Liver (tissue), 9 donors: ENCODE measurements around the gene RAB28. TPM values are rescaled to one million over a fixed set of nuclear protein-coding genes. Genes with fewer than 3 reads are reported as not detected.

Experiments used
- DNase-seq: peaks from one replicate; pipeline ENCODE4 v3.0.0-alpha.2; 2017; ENCODE audit warnings: low spot score
- H3K27ac ChIP-seq, 2 donors: one replicate each; pipeline ENCODE4 v1.7.0; 2013; ENCODE audit warnings: inconsistent platforms in 2 of 2, low read length in 2 of 2, control low read depth in 1 of 2, low read depth in 1 of 2, mild to moderate bottlenecking in 1 of 2
- H3K27me3 ChIP-seq, 4 donors: one replicate each; pipeline versions ENCODE4 v1.6.1 to v1.7.0; 2013; ENCODE audit warnings: low read length in 3 of 4, inconsistent platforms in 1 of 4, mild to moderate bottlenecking in 1 of 4, moderate library complexity in 1 of 4; ENCODE audit not compliant: control insufficient read depth in 4 of 4, insufficient read depth in 4 of 4
- H3K36me3 ChIP-seq, 4 donors: one replicate each; pipeline versions ENCODE4 v1.6.1 to v1.7.0; 2013; ENCODE audit warnings: low read length in 3 of 4, mild to moderate bottlenecking in 3 of 4, low read depth in 1 of 4, moderate library complexity in 1 of 4; ENCODE audit not compliant: control insufficient read depth in 4 of 4, insufficient read depth in 3 of 4
- H3K4me1 ChIP-seq, 4 donors: one replicate each; pipeline versions ENCODE4 v1.6.1 to v1.7.0; 2013; ENCODE audit warnings: low read length in 3 of 4, mild to moderate bottlenecking in 3 of 4, moderate library complexity in 1 of 4; ENCODE audit not compliant: control insufficient read depth in 4 of 4, insufficient read depth in 4 of 4
- H3K4me3 ChIP-seq, 3 donors: one replicate each; pipeline versions ENCODE4 v1.6.1 to v1.7.0; 2013; ENCODE audit warnings: low read length in 3 of 3, control low read depth in 1 of 3, low read depth in 1 of 3, mild to moderate bottlenecking in 1 of 3
- H3K9ac ChIP-seq, 2 donors: one replicate each; pipeline ENCODE4 v1.7.0; 2013; ENCODE audit warnings: low read length in 2 of 2, mild to moderate bottlenecking in 2 of 2, moderate library complexity in 2 of 2, control low read depth in 1 of 2, low read depth in 1 of 2
- H3K9me3 ChIP-seq, 4 donors: one replicate each; pipeline versions ENCODE4 v1.6.1 to v1.7.0; 2013; ENCODE audit warnings: low read length in 3 of 4; ENCODE audit not compliant: control insufficient read depth in 4 of 4
- CTCF ChIP-seq: fragments of 150-350 bp; IDR thresholded peaks from 2 replicates; pipeline ENCODE4 v1.5.1; 2017; ENCODE audit warnings: improper control_type of control experiment, low read depth, low read length; ENCODE audit not compliant: missing input control
- EGR1 ChIP-seq, 2 donors: IDR thresholded peaks; 2 replicates each; pipeline ENCODE4 v1.6.1; 2016 to 2018; ENCODE audit warnings: antibody characterized with exemption in 2 of 2, low read depth in 2 of 2
- FOXA1 ChIP-seq: IDR thresholded peaks from 2 replicates; pipeline ENCODE4 v1.6.1; 2016; ENCODE audit warnings: antibody characterized with exemption
- FOXA2 ChIP-seq: IDR thresholded peaks from 2 replicates; pipeline ENCODE4 v1.6.1; 2016; ENCODE audit warnings: antibody characterized with exemption
- GABPA ChIP-seq, 2 donors: IDR thresholded peaks in 1 of 2; conservative IDR thresholded peaks in 1 of 2; 2 replicates each; pipeline ENCODE4 v1.6.1; 2016; ENCODE audit warnings: antibody characterized with exemption in 2 of 2, mild to moderate bottlenecking in 1 of 2, moderate library complexity in 1 of 2
- HNF4A ChIP-seq, 2 donors: conservative IDR thresholded peaks; 2 replicates each; pipeline ENCODE4 v1.6.1; 2016; ENCODE audit warnings: antibody characterized with exemption in 2 of 2, mild to moderate bottlenecking in 2 of 2
- HNF4G ChIP-seq: IDR thresholded peaks from 2 replicates; pipeline ENCODE4 v1.6.1; 2016; ENCODE audit warnings: antibody characterized with exemption
- JUND ChIP-seq, 2 donors: IDR thresholded peaks; 2 replicates each; pipeline ENCODE4 v1.6.1; 2016; ENCODE audit warnings: antibody characterized with exemption in 2 of 2
- MAX ChIP-seq: IDR thresholded peaks from 2 replicates; pipeline ENCODE4 v1.6.1; 2016; ENCODE audit warnings: antibody characterized with exemption
- NR2F2 ChIP-seq: IDR thresholded peaks from 2 replicates; pipeline ENCODE4 v1.6.1; 2016; ENCODE audit warnings: antibody characterized with exemption
- RAD21 ChIP-seq, 2 donors: IDR thresholded peaks; 2 replicates each; pipeline ENCODE4 v1.6.1; 2016; ENCODE audit warnings: antibody characterized with exemption in 2 of 2, mild to moderate bottlenecking in 2 of 2
- RXRA ChIP-seq, 2 donors: IDR thresholded peaks; 2 replicates each; pipeline ENCODE4 v1.6.1; 2017 to 2018; ENCODE audit warnings: antibody characterized with exemption in 2 of 2, mild to moderate bottlenecking in 1 of 2
- SP1 ChIP-seq: IDR thresholded peaks from 2 replicates; pipeline ENCODE4 v1.6.1; 2018; ENCODE audit warnings: antibody characterized with exemption, mild to moderate bottlenecking
- TAF1 ChIP-seq: conservative IDR thresholded peaks from 2 replicates; pipeline ENCODE4 v1.6.1; 2016; ENCODE audit warnings: antibody characterized with exemption, mild to moderate bottlenecking
- YY1 ChIP-seq: IDR thresholded peaks from 2 replicates; pipeline ENCODE4 v1.6.1; 2016; ENCODE audit warnings: antibody characterized with exemption, mild to moderate bottlenecking
- ZBTB33 ChIP-seq: IDR thresholded peaks from 2 replicates; pipeline ENCODE4 v1.6.1; 2016; ENCODE audit warnings: antibody characterized with exemption
- WGBS: extraction: QIAGEN DNeasy Blood & Tissue Kit; methylation state at CpG from one replicate; pipeline ENCODE4 v1.1.7; 2013; 5-methylcytosine and 5-hydroxymethylcytosine counted together
- polyA plus RNA-seq, 2 donors: library from polyadenylated mRNA; stranded (reverse) in 1 of 2; unstranded in 1 of 2; fragments of 200-250 nt in 1 of 2; fragments of >200 nt in 1 of 2; fragmentation: Nextera tagmentation in 1 of 2; extraction: Ambion mirVana in 1 of 2; gene quantifications; one replicate each; pipeline versions ENCODE4 v1.2.1 to v1.2.3, GENCODE V29; 2013 to 2015
- total RNA-seq, 2 donors: library from RNA; depleted of rRNA; stranded (reverse); fragments of >200 nt; gene quantifications; one replicate each; pipeline ENCODE4 v1.2.3, GENCODE V29; 2014
- TF ChIP-seq, protein P1 (sequence below): IDR thresholded peaks from 2 replicates; pipeline ENCODE4 v1.6.1; 2016; ENCODE audit warnings: antibody characterized with exemption, mild to moderate bottlenecking
- TF ChIP-seq, protein P2 (sequence below): IDR thresholded peaks from 2 replicates; pipeline ENCODE4 v1.6.1; 2016; ENCODE audit warnings: antibody characterized with exemption
- donor health status: healthy.
- donor health status: healthy.
- donor health status: healthy.
- donor health status: healthy.
- donor health status: healthy.

Gene RAB28
- total and polyA plus RNA-seq, 4 donors = 3.9 to 7.7 (median 6.8) TPM

DNA sequence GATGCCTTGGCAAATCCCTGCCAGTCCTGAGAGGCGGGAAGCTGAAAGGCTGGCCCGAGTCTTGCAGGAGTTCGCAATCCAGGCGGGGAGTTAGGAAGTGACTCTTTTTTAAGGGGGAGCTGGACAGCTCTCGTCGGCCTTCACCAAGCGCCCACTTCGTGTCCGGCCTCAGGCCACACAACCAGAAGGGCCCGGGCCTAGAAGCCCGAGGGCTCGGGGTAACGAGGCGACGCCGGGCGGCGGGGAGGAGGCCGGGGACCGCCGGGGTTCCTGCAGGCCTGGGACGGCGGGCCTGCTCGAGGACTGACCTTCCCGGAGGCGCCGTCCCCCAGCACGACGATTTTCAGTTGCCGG is 395 bp downstream of the RAB28 start:
- Histone ChIP-seq H3K36me3 (no peaks in the 10 kb centered on the region), H3K4me3 (peak overlapping the region; percentile 58 to 93 (median 92)), H3K27me3 (no peaks in the 10 kb centered on the region), H3K9ac (peak overlapping the region in 1 of 2 donors; percentile 75), H3K4me1 (peaks cover 2 to 18% (median 17%) of the 10 kb centered on the region in 4 donors), H3K9me3 (no peaks in the 10 kb centered on the region), H3K27ac (peak overlapping the region; percentile 97 to 99)
- WGBS = under 1% methylated on average over 30 of the region's 30 CpGs
- peak; percentile 53 for DNase-seq
- TF ChIP-seq, protein P1, sequence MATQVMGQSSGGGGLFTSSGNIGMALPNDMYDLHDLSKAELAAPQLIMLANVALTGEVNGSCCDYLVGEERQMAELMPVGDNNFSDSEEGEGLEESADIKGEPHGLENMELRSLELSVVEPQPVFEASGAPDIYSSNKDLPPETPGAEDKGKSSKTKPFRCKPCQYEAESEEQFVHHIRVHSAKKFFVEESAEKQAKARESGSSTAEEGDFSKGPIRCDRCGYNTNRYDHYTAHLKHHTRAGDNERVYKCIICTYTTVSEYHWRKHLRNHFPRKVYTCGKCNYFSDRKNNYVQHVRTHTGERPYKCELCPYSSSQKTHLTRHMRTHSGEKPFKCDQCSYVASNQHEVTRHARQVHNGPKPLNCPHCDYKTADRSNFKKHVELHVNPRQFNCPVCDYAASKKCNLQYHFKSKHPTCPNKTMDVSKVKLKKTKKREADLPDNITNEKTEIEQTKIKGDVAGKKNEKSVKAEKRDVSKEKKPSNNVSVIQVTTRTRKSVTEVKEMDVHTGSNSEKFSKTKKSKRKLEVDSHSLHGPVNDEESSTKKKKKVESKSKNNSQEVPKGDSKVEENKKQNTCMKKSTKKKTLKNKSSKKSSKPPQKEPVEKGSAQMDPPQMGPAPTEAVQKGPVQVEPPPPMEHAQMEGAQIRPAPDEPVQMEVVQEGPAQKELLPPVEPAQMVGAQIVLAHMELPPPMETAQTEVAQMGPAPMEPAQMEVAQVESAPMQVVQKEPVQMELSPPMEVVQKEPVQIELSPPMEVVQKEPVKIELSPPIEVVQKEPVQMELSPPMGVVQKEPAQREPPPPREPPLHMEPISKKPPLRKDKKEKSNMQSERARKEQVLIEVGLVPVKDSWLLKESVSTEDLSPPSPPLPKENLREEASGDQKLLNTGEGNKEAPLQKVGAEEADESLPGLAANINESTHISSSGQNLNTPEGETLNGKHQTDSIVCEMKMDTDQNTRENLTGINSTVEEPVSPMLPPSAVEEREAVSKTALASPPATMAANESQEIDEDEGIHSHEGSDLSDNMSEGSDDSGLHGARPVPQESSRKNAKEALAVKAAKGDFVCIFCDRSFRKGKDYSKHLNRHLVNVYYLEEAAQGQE = peak; percentile 85
- TF ChIP-seq RAD21 (IDR thresholded peaks at IDR 0.05) = no peak

DNA sequence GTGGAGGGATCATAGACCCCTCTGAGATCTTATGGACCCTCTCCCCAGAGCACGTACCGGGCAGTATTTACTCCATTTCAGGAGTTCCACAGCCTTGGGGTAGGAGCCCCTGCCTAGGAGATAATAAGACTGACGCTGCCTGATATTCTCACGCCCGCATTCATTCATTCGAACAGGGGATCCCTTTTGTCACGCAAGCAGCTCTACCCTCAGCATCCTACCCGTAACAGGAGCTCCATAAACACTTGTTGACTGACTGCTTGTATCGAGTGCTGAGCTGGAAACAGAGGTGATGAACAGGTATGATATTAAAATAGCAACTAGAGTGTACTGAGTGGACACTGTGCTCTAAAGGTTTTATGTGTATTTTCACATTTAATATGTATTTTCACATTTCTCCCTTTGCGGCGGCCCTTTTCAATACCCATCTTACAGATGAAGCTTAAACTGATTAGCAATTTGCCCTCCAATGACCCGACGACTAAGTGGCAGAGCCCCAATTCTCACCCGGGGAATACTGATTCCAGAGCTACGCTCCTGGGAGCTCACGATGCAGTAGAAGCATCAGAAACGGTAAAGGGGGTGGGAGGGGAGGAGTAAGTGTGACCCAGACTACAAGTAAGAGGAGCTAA is 888 bp downstream of the RAB28 start:
- peaks cover 2 to 18% (median 17%) of the 10 kb centered on the region in 4 donors for H3K4me1 ChIP-seq
- peak overlapping the region in 1 of 2 donors; percentile 99 for H3K27ac ChIP-seq
- H3K27me3 ChIP-seq = no peaks in the 10 kb centered on the region
- H3K36me3 ChIP-seq = no peaks in the 10 kb centered on the region
- no peak for DNase-seq
- TF ChIP-seq TAF1 (no peak), GABPA (IDR thresholded peaks at IDR 0.05 in 1 of 2, conservative IDR thresholded peaks at IDR 0.05 in 1 of 2) (no peak), SP1 (no peak), RXRA (IDR thresholded peaks at IDR 0.05) (no peak), ZBTB33 (no peak), FOXA2 (no peak), YY1 (no peak), RAD21 (IDR thresholded peaks at IDR 0.05) (no peak), HNF4G (no peak), FOXA1 (no peak), JUND (IDR thresholded peaks at IDR 0.05) (no peak), CTCF (no peak), MAX (no peak), EGR1 (IDR thresholded peaks at IDR 0.05; ENCODE audit: low read depth in 2 of 2) (no peak), HNF4A (conservative IDR thresholded peaks at IDR 0.05) (no peak), NR2F2 (no peak)
- TF ChIP-seq, protein P1 = no peak
- TF ChIP-seq, protein P2, sequence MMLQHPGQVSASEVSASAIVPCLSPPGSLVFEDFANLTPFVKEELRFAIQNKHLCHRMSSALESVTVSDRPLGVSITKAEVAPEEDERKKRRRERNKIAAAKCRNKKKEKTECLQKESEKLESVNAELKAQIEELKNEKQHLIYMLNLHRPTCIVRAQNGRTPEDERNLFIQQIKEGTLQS = no peak
- 23% methylated on average over 17 of the region's 17 CpGs for WGBS
- H3K4me3 ChIP-seq = peak overlapping the region; percentile 58 to 93 (median 92)
- H3K9me3 ChIP-seq = no peaks in the 10 kb centered on the region
- peak overlapping the region in 1 of 2 donors; percentile 75 for H3K9ac ChIP-seq
